Activated CD4-positive, alpha-beta T cell treated with anti-CD3 and anti-CD28 coated beads, Interleukin-2, amount 50 U/mL, for 48 hours (primary cell): ENCODE results near the gene DENND6A.
"Not testable (repeated sequence)": the region's sequence is repeated elsewhere in the genome, so short reads cannot be mapped to it uniquely, and the experiment has no call there.

ENCODE experiments used
- DNase-seq, 2 experiments: peaks; one replicate each; pipeline ENCODE4 v3.0.0-alpha.2; 2020

The DENND6A gene

GRCh38 chr3:57627976-57628375, 64.9 kb downstream of the DENND6A start:
- DNase-seq: no peak

- no peak for DNase-seq
Measured at GRCh38 chr3:57624801-57625200, 68.1 kb downstream of the DENND6A start.

GRCh38 chr3:57622362-57622761, 70.5 kb downstream of the DENND6A start:
- no peak for DNase-seq

- DNase-seq: no peak
Measured at GRCh38 chr3:57617739-57618138, 75.1 kb downstream of the DENND6A start.

GRCh38 chr3:57616233-57616632, 76.6 kb downstream of the DENND6A start:
- DNase-seq: no peak

- DNase-seq: not testable (repeated sequence)
Measured at GRCh38 chr3:57611870-57612269, 81.0 kb downstream of the DENND6A start.

GRCh38 chr3:57605683-57606082, 87.2 kb downstream of the DENND6A start:
- DNase-seq: no peak

- no peak for DNase-seq
Measured at GRCh38 chr3:57604971-57605370, 87.9 kb downstream of the DENND6A start.

GRCh38 chr3:57600195-57600594, 92.7 kb downstream of the DENND6A start:
- DNase-seq: no peak

- no peak for DNase-seq
Measured at GRCh38 chr3:57598765-57599360, 94.0 kb downstream of the DENND6A start.

GRCh38 chr3:57597127-57597923, 95.6 kb downstream of the DENND6A start, which contains the start of gene ARF4:
TSS of gene ARF4 (minus strand) at chr3:57597344. CDS start at chr3:57597140, 204 bp downstream.
- DNase-seq: peak; percentile 98

GRCh38 chr3:57596495-57597126, 96.3 kb downstream of the DENND6A start:
- peak; percentile 62 to 71 for DNase-seq

GRCh38 chr3:57594576-57594975, 98.3 kb downstream of the DENND6A start:
- no peak for DNase-seq

- no peak for DNase-seq
Measured at GRCh38 chr3:57594144-57594543, 98.7 kb downstream of the DENND6A start.

GRCh38 chr3:57592306-57592705, 100.6 kb downstream of the DENND6A start:
- DNase-seq: no peak

GRCh38 chr3:57587905-57588304, 105.0 kb downstream of the DENND6A start:
- no peak for DNase-seq

GRCh38 chr3:57586778-57587177, 106.1 kb downstream of the DENND6A start:
- peak in 1 of 2 experiments; percentile 18 for DNase-seq

- DNase-seq: no peak
Measured at GRCh38 chr3:57583544-57583943, 109.3 kb downstream of the DENND6A start.

- no peak for DNase-seq
Measured at GRCh38 chr3:57582474-57583168, 110.3 kb downstream of the DENND6A start.

- no peak for DNase-seq
Measured at GRCh38 chr3:57577801-57578200, 115.1 kb downstream of the DENND6A start.

GRCh38 chr3:57575966-57576626, 116.8 kb downstream of the DENND6A start:
- no peak for DNase-seq
